H1 (cell line): ENCODE data around the gene ALOX15. TPM values are rescaled to one million over a fixed set of nuclear protein-coding genes. Genes with fewer than 3 reads are reported as not detected.

Source experiments
- CTCF ChIA-PET: fragments of 300-600 bp; sonication (Branson Sonifier 250); formaldehyde crosslinking; loops from one replicate; lab custom pipeline; 2021; ENCODE audit not compliant: partially characterized antibody; lab: Charles Lee
- POLR2A ChIA-PET: fragments of 300-600 bp; sonication (Branson Sonifier 250); formaldehyde crosslinking; loops from one replicate; lab custom pipeline; 2021; ENCODE audit warnings: inconsistent platforms; ENCODE audit not compliant: partially characterized antibody; lab: Charles Lee
- DNase-seq, 2 experiments: peaks; one replicate each; pipeline versions ENCODE4 v3.0.0 to v3.0.0-alpha.2; 2010 to 2022; ENCODE audit warnings: low spot score in 2 of 2, low read depth in 1 of 2, mixed read lengths in 1 of 2
- FAIRE-seq: peaks from 2 replicates; lab custom pipeline; 2011; peaks lifted over from hg19 to GRCh38; lab: Jason Lieb, UNC
- H2AFZ ChIP-seq: 2 replicates; pipeline ENCODE4 v1.8.1; 2012; ENCODE audit warnings: low read length, inconsistent platforms
- H2AK5ac ChIP-seq: 2 replicates; pipeline ENCODE4 v1.6.1; 2013; ENCODE audit warnings: low read depth, low read length
- H2BK120ac ChIP-seq: replicated peaks from 2 replicates; pipeline ENCODE3; 2013; ENCODE audit warnings: low read depth, low read length, inconsistent platforms
- H2BK12ac ChIP-seq: 2 replicates; pipeline ENCODE4 v1.6.1; 2013; ENCODE audit warnings: low read depth, low read length
- H2BK15ac ChIP-seq: 2 replicates; pipeline ENCODE4 v1.6.1; 2013; ENCODE audit warnings: low read length
- H2BK20ac ChIP-seq: 2 replicates; pipeline ENCODE4 v1.6.1; 2013; ENCODE audit warnings: low read length
- H2BK5ac ChIP-seq: 2 replicates; pipeline ENCODE4 v1.6.1; 2013; ENCODE audit warnings: low read depth, low read length
- H3K14ac ChIP-seq: 2 replicates; pipeline ENCODE4 v1.6.1; 2013; ENCODE audit warnings: inconsistent platforms; ENCODE audit not compliant: insufficient read length
- H3K18ac ChIP-seq: 2 replicates; pipeline ENCODE4 v1.6.1; 2013; ENCODE audit warnings: low read length; ENCODE audit errors: extremely low read depth
- H3K23ac ChIP-seq: 2 replicates; pipeline ENCODE4 v1.6.1; 2013; ENCODE audit warnings: inconsistent platforms; ENCODE audit not compliant: insufficient read length
- H3K23me2 ChIP-seq: 2 replicates; pipeline ENCODE4 v1.6.1; 2013; ENCODE audit warnings: low read depth, low read length
- H3K27ac ChIP-seq: 2 replicates; pipeline ENCODE4 v1.6.1; 2011; ENCODE audit warnings: low read depth, low read length, inconsistent platforms
- H3K27me3 ChIP-seq, 4 experiments: replicated peaks in 1 of 4; 1 replicate in 1 of 4; 2 replicates in 3 of 4; pipeline versions ENCODE4 v1.6.1 to v1.8.1; 2011 to 2013; ENCODE audit warnings: low read length in 3 of 4, mild to moderate bottlenecking in 3 of 4, inconsistent platforms in 2 of 4, mixed read lengths in 2 of 4, moderate library complexity in 1 of 4; ENCODE audit not compliant: control insufficient read depth in 3 of 4, insufficient read depth in 3 of 4; ENCODE audit errors: extremely low read depth in 1 of 4
- H3K36me3 ChIP-seq, 4 experiments: 2 replicates each; pipeline versions ENCODE4 v1.6.1 to v1.8.1; 2011 to 2013; ENCODE audit warnings: mild to moderate bottlenecking in 4 of 4, low read length in 3 of 4, moderate library complexity in 2 of 4, control low read depth in 1 of 4, inconsistent platforms in 1 of 4; ENCODE audit not compliant: insufficient read depth in 4 of 4, control insufficient read depth in 2 of 4
- H3K4ac ChIP-seq: replicated peaks from 2 replicates; pipeline ENCODE3; 2013; ENCODE audit warnings: low read length, low read depth, mixed read lengths, inconsistent platforms; ENCODE audit not compliant: insufficient read length
- H3K4me1 ChIP-seq, 4 experiments: replicated peaks in 1 of 4; 1 replicate in 1 of 4; 2 replicates in 3 of 4; pipeline versions ENCODE4 v1.6.1 to v1.8.1; 2011 to 2013; ENCODE audit warnings: low read length in 3 of 4, inconsistent platforms in 2 of 4, mixed read lengths in 1 of 4; ENCODE audit not compliant: insufficient read depth in 4 of 4, control insufficient read depth in 3 of 4
- H3K4me2 ChIP-seq, 2 experiments: 2 replicates each; pipeline versions ENCODE4 v1.6.1 to v1.8.1; 2011 to 2013; ENCODE audit warnings: low read depth in 2 of 2, low read length in 2 of 2, control low read depth in 1 of 2, inconsistent platforms in 1 of 2, mild to moderate bottlenecking in 1 of 2; ENCODE audit not compliant: insufficient read depth in 1 of 2
- H3K4me3 ChIP-seq, 4 experiments: fragments of 200-600, 300-600 bp in 1 of 4; sonication (generic), shearing (Covaris generic), sonication (Bioruptor Twin) in 1 of 4; 2 replicates each; pipeline versions ENCODE4 v1.5.1 to v1.8.1; 2011 to 2016; ENCODE audit warnings: low read length in 4 of 4, low read depth in 3 of 4, control low read depth in 2 of 4, inconsistent platforms in 2 of 4, mild to moderate bottlenecking in 2 of 4, mixed read lengths in 1 of 4, moderate library complexity in 1 of 4; ENCODE audit not compliant: insufficient read depth in 2 of 4; ENCODE audit errors: extremely low read depth in 1 of 4
- H3K56ac ChIP-seq: replicated peaks from 2 replicates; pipeline ENCODE3; 2013; ENCODE audit warnings: low read depth, mild to moderate bottlenecking, mixed read lengths, low read length, inconsistent platforms; ENCODE audit not compliant: insufficient read length
- H3K79me1 ChIP-seq: 2 replicates; pipeline ENCODE4 v1.6.1; 2013; ENCODE audit warnings: low read depth, low read length, control low read depth
- H3K79me2 ChIP-seq, 2 experiments: 2 replicates each; pipeline versions ENCODE4 v1.6.1 to v1.8.1; 2012 to 2013; ENCODE audit warnings: low read length in 2 of 2, mild to moderate bottlenecking in 2 of 2, inconsistent platforms in 1 of 2; ENCODE audit not compliant: insufficient read depth in 2 of 2, control insufficient read depth in 1 of 2
- H3K9ac ChIP-seq, 4 experiments: replicated peaks in 1 of 4; 1 replicate in 1 of 4; 2 replicates in 3 of 4; pipeline versions ENCODE4 v1.6.1 to v1.8.1; 2011 to 2013; ENCODE audit warnings: low read depth in 3 of 4, low read length in 3 of 4, control low read depth in 2 of 4, mild to moderate bottlenecking in 2 of 4, moderate library complexity in 2 of 4, inconsistent platforms in 1 of 4; ENCODE audit errors: extremely low read depth in 1 of 4
- H3K9me3 ChIP-seq, 2 experiments: 2 replicates each; pipeline versions ENCODE4 v1.6.1 to v1.8.1; 2012 to 2013; ENCODE audit warnings: mild to moderate bottlenecking in 2 of 2, moderate library complexity in 2 of 2, control low read depth in 1 of 2, inconsistent platforms in 1 of 2, low read depth in 1 of 2, low read length in 1 of 2, mixed read lengths in 1 of 2; ENCODE audit not compliant: insufficient read depth in 2 of 2
- H4K20me1 ChIP-seq, 2 experiments: replicated peaks in 1 of 2; 2 replicates each; pipeline versions ENCODE3 to v1.8.1; 2011 to 2013; ENCODE audit warnings: inconsistent platforms in 2 of 2, low read length in 2 of 2, mild to moderate bottlenecking in 1 of 2; ENCODE audit not compliant: insufficient read depth in 2 of 2, control insufficient read depth in 1 of 2
- H4K5ac ChIP-seq: 2 replicates; pipeline ENCODE4 v1.6.1; 2013; ENCODE audit warnings: low read length, low read depth, mixed read lengths, inconsistent platforms; ENCODE audit not compliant: insufficient read length
- H4K8ac ChIP-seq: 2 replicates; pipeline ENCODE4 v1.8.0; 2013; ENCODE audit warnings: mild to moderate bottlenecking, moderate library complexity, low read length, inconsistent platforms; ENCODE audit not compliant: insufficient read depth; ENCODE audit errors: extremely low read depth
- H4K91ac ChIP-seq: replicated peaks from 2 replicates; pipeline ENCODE3; 2013; ENCODE audit warnings: low read length, mixed read lengths, inconsistent platforms; ENCODE audit not compliant: insufficient read length
- ASH2L ChIP-seq: fragments of 200-600, 300-600 bp; sonication (generic); IDR thresholded peaks from one replicate; pipeline ENCODE4 v1.7.1; 2017; ENCODE audit warnings: low read length
- CREB1 ChIP-seq: IDR thresholded peaks from 2 replicates; pipeline ENCODE4 v1.6.1; 2012; ENCODE audit warnings: inconsistent platforms
- CTBP2 ChIP-seq: IDR thresholded peaks from 2 replicates; pipeline ENCODE4 v1.7.0; 2011; ENCODE audit warnings: borderline replicate concordance, mild to moderate bottlenecking, moderate library complexity, mixed read lengths, low read length; ENCODE audit not compliant: insufficient read depth, insufficient read length
- EGR1 ChIP-seq: IDR thresholded peaks from 2 replicates; pipeline ENCODE4 v1.6.1; 2011; ENCODE audit warnings: low read depth, low read length, borderline replicate concordance
- EP300 ChIP-seq, 2 experiments: IDR thresholded peaks; 1 replicate in 1 of 2; 2 replicates in 1 of 2; pipeline ENCODE4 v1.6.1; 2011 to 2012; ENCODE audit warnings: low read depth in 2 of 2, low read length in 2 of 2, mild to moderate bottlenecking in 2 of 2, borderline replicate concordance in 1 of 2, inconsistent platforms in 1 of 2, moderate library complexity in 1 of 2
- GTF2F1 ChIP-seq: IDR thresholded peaks from 2 replicates; pipeline ENCODE4 v1.6.1; 2012; ENCODE audit warnings: low read depth, low read length, improper control_type of control experiment, borderline replicate concordance
- HDAC2 ChIP-seq, 2 experiments: fragments of 300-600 bp in 1 of 2; sonication (generic) in 1 of 2; IDR thresholded peaks; 2 replicates each; pipeline ENCODE4 v1.6.1; 2011 to 2012; ENCODE audit warnings: low read depth in 2 of 2, low read length in 2 of 2, mild to moderate bottlenecking in 2 of 2, moderate library complexity in 2 of 2, borderline replicate concordance in 1 of 2, inconsistent platforms in 1 of 2
- JUND ChIP-seq: IDR thresholded peaks from 2 replicates; pipeline ENCODE4 v1.6.1; 2011; ENCODE audit warnings: mild to moderate bottlenecking, improper control_type of control experiment, low read length
- RAD21 ChIP-seq, 2 experiments: IDR thresholded peaks in 1 of 2; conservative IDR thresholded peaks in 1 of 2; 2 replicates each; pipeline ENCODE4 v1.6.1; 2011; ENCODE audit warnings: low read depth in 2 of 2, low read length in 2 of 2, improper control_type of control experiment in 1 of 2, inconsistent platforms in 1 of 2, mild to moderate bottlenecking in 1 of 2, moderate library complexity in 1 of 2
- RBBP5 ChIP-seq: IDR thresholded peaks from 2 replicates; pipeline ENCODE4 v1.7.1; 2012; ENCODE audit warnings: low read depth, mild to moderate bottlenecking, inconsistent platforms, low read length, moderate library complexity, borderline replicate concordance
- USF2 ChIP-seq: IDR thresholded peaks from 2 replicates; pipeline ENCODE4 v1.6.1; 2011; ENCODE audit warnings: low read length, improper control_type of control experiment
- WGBS, 2 experiments: shearing (Covaris generic) in 1 of 2; methylation state at CpG; one replicate each; pipeline versions ENCODE4 v1.1.6 to v1.1.7; 2013 to 2015; ENCODE audit warnings: low lambda C conversion rate in 2 of 2, mixed read lengths in 2 of 2, inconsistent platforms in 1 of 2, low coverage in 1 of 2, missing lambda C conversion rate in 1 of 2; ENCODE audit not compliant: insufficient replicate concordance in 2 of 2, insufficient coverage in 1 of 2, insufficient read length in 1 of 2; ENCODE audit errors: extremely low coverage in 1 of 2, missing lambda C conversion rate in 1 of 2; 5-methylcytosine and 5-hydroxymethylcytosine counted together
- polyA plus RNA-seq, 7 experiments: library from polyadenylated mRNA; depleted of rRNA in 3 of 7; stranded (reverse) in 5 of 7; unstranded in 2 of 7; fragments of >200 nt in 5 of 7; fragments of 200-250 nt in 2 of 7; gene quantifications; 1 replicate in 5 of 7; 2 replicates in 1 of 7; 4 replicates in 1 of 7; pipeline versions ENCODE4 v1.2.1 to v1.2.3, GENCODE V29; 2011 to 2013; ENCODE audit warnings: missing spikeins in 2 of 7, mixed read lengths in 2 of 7
- total RNA-seq: library from RNA; stranded (reverse); fragmentation: NEBNext Ultra II Directional; extraction: Animal tissue kit (Norgen Biotek cat#: 25700); gene quantifications from 2 replicates; pipeline ENCODE4 v1.2.1, GENCODE V29; 2021

Gene ALOX15
- total and polyA plus RNA-seq, 2 of the 8 experiments (the other 6 are each of a cell fraction or from before 2014, with no cell fraction given): 1.5 to 1.7 TPM

- no peak overlapping the region for H4K5ac ChIP-seq
- peaks cover 0 to 18% (median 13%) of the 10 kb centered on the region in 4 experiments; a peak in 6 of 7 replicates for H3K4me1 ChIP-seq
- no peaks in the 10 kb centered on the region for H3K79me1 ChIP-seq
- H2BK20ac ChIP-seq: no peak overlapping the region
- H3K23me2 ChIP-seq: peaks cover 10% of the 10 kb centered on the region; the same call in 1 of the 2 replicates
- H3K4me2 ChIP-seq: no peak overlapping the region; a peak in 1 of 4 replicates
- ChIA-PET CTCF (interaction anchor here (1.2 to 8.8 kb wide), 5 partner anchors 13 to 50 kb away, joined by 4 to 114 read pairs (median 12); partner anchors contain the start of gene GGT6), POLR2A (no interaction called here)
- no peak overlapping the region for H4K8ac ChIP-seq
- no peak overlapping the region for H3K4me3 ChIP-seq
- H3K56ac ChIP-seq: no peak overlapping the region
- no peak overlapping the region for H3K27ac ChIP-seq
- H2AK5ac ChIP-seq: no peak overlapping the region; the same call in 1 of the 2 replicates
- H2BK5ac ChIP-seq: no peak overlapping the region
- no peak overlapping the region for H2BK12ac ChIP-seq
- H2AFZ ChIP-seq: no peak overlapping the region
- no peaks in the 10 kb centered on the region for H3K79me2 ChIP-seq
- no peak overlapping the region for H4K91ac ChIP-seq
- DNase-seq (no peak), FAIRE-seq (no peak)
- no peak overlapping the region for H3K9ac ChIP-seq
- no peaks in the 10 kb centered on the region for H3K9me3 ChIP-seq
- H3K27me3 ChIP-seq: peaks cover 8 to 45% (median 38%) of the 10 kb centered on the region in 4 experiments
- 72% methylated on average over 8 of the region's 8 CpGs; no CpG with 5 or more reads in 1 of the 2 experiments for WGBS, 2 experiments
- no peak overlapping the region for H3K23ac ChIP-seq
- H3K4ac ChIP-seq: no peak overlapping the region
- no peak overlapping the region for H3K18ac ChIP-seq
- H3K14ac ChIP-seq: no peak overlapping the region
- H2BK120ac ChIP-seq: no peak overlapping the region
- peaks cover 0 to 1% of the 10 kb centered on the region in 2 experiments for H4K20me1 ChIP-seq
- H2BK15ac ChIP-seq: no peak overlapping the region
- H3K36me3 ChIP-seq: no peaks in the 10 kb centered on the region
- TF ChIP-seq JUND (no peak), GTF2F1 (no peak), RBBP5 (no peak), RAD21 (IDR thresholded peaks at IDR 0.05 in 1 of 2, conservative IDR thresholded peaks at IDR 0.05 in 1 of 2; ENCODE audit: low read depth in 2 of 2, low read length in 2 of 2) (no peak), EGR1 (no peak), CTBP2 (no peak), ASH2L (no peak), CREB1 (no peak), HDAC2 (IDR thresholded peaks at IDR 0.05; ENCODE audit: borderline replicate concordance in 1 of 2, low read depth in 2 of 2, low read length in 2 of 2) (no peak), EP300 (IDR thresholded peaks at IDR 0.05; ENCODE audit: borderline replicate concordance in 1 of 2, low read depth in 2 of 2, low read length in 2 of 2) (no peak), USF2 (no peak)
These were observed 58.8 kb downstream of the ALOX15 start for GRCh38 chr17:4582691-4583090.
